H9 (cell line): ENCODE data around the gene CTIF. TPM values are rescaled to one million over a fixed set of nuclear protein-coding genes. Genes with fewer than 3 reads are reported as not detected.

Experiments
- DNase-seq: peaks from one replicate; pipeline ENCODE4 v3.0.0-alpha.2; 2017
- H2AFZ ChIP-seq: one replicate; pipeline ENCODE4 v1.6.1; 2013; ENCODE audit warnings: mild to moderate bottlenecking, low read length, control low read depth, moderate library complexity
- H2AK5ac ChIP-seq: 2 replicates; pipeline ENCODE4 v1.6.1; 2013; ENCODE audit warnings: low read length, control low read depth, mixed read lengths; ENCODE audit not compliant: insufficient read length
- H2BK120ac ChIP-seq: one replicate; pipeline ENCODE4 v1.6.1; 2013; ENCODE audit warnings: low read depth, mild to moderate bottlenecking, low read length, control low read depth, inconsistent platforms; ENCODE audit not compliant: poor library complexity, severe bottlenecking
- H2BK12ac ChIP-seq: 2 replicates; pipeline ENCODE4 v1.6.1; 2013; ENCODE audit warnings: low read length, control low read depth, mixed read lengths, low read depth; ENCODE audit not compliant: insufficient read length
- H2BK15ac ChIP-seq: 2 replicates; pipeline ENCODE4 v1.6.1; 2013; ENCODE audit warnings: low read depth, low read length, control low read depth
- H2BK20ac ChIP-seq: one replicate; pipeline ENCODE4 v1.6.1; 2013; ENCODE audit warnings: low read depth, mild to moderate bottlenecking, low read length, control low read depth, inconsistent platforms; ENCODE audit not compliant: poor library complexity, severe bottlenecking
- H2BK5ac ChIP-seq: 2 replicates; pipeline ENCODE4 v1.6.1; 2013; ENCODE audit warnings: low read length, control low read depth, mixed read lengths; ENCODE audit not compliant: insufficient read length
- H3K14ac ChIP-seq: 2 replicates; pipeline ENCODE4 v1.6.1; 2013; ENCODE audit warnings: low read length, control low read depth; ENCODE audit not compliant: insufficient read depth
- H3K18ac ChIP-seq: 2 replicates; pipeline ENCODE4 v1.6.1; 2013; ENCODE audit warnings: low read depth, mild to moderate bottlenecking, mixed read lengths, low read length, control low read depth; ENCODE audit not compliant: insufficient read length
- H3K23ac ChIP-seq: 2 replicates; pipeline ENCODE4 v1.6.1; 2013; ENCODE audit warnings: low read length, control low read depth, mixed read lengths, low read depth; ENCODE audit not compliant: insufficient read length
- H3K23me2 ChIP-seq: 2 replicates; pipeline ENCODE4 v1.6.1; 2013; ENCODE audit warnings: low read depth, mild to moderate bottlenecking, mixed read lengths, low read length, control low read depth; ENCODE audit not compliant: insufficient read length, poor library complexity, severe bottlenecking
- H3K27ac ChIP-seq: 2 replicates; pipeline ENCODE4 v1.5.1; 2013; ENCODE audit warnings: low read length, control low read depth, mixed read lengths, low read depth; ENCODE audit not compliant: insufficient read length
- H3K27me3 ChIP-seq: 2 replicates; pipeline ENCODE4 v1.6.1; 2013; ENCODE audit warnings: low read length, control low read depth, inconsistent platforms; ENCODE audit not compliant: insufficient read depth
- H3K4ac ChIP-seq: 2 replicates; pipeline ENCODE4 v1.6.1; 2013; ENCODE audit warnings: low read depth, mild to moderate bottlenecking, control low read depth, inconsistent platforms, low read length, moderate library complexity
- H3K4me1 ChIP-seq: 2 replicates; pipeline ENCODE4 v1.6.1; 2013; ENCODE audit warnings: low read length, control low read depth, inconsistent platforms; ENCODE audit not compliant: insufficient read depth
- H3K4me2 ChIP-seq: 2 replicates; pipeline ENCODE4 v1.6.1; 2013; ENCODE audit warnings: low read length, control low read depth, mixed read lengths; ENCODE audit not compliant: insufficient read length, insufficient read depth
- H3K56ac ChIP-seq: 2 replicates; pipeline ENCODE4 v1.6.1; 2013; ENCODE audit warnings: low read depth, mild to moderate bottlenecking, mixed read lengths, low read length, control low read depth; ENCODE audit not compliant: insufficient read length
- H3K79me1 ChIP-seq: 2 replicates; pipeline ENCODE4 v1.6.1; 2013; ENCODE audit warnings: low read depth, mild to moderate bottlenecking, moderate library complexity, low read length, control low read depth, inconsistent platforms; ENCODE audit not compliant: insufficient read depth, poor library complexity, severe bottlenecking
- H3K79me2 ChIP-seq: 2 replicates; pipeline ENCODE4 v1.6.1; 2013; ENCODE audit warnings: low read length, control low read depth, inconsistent platforms; ENCODE audit not compliant: insufficient read depth
- H3K9ac ChIP-seq: 2 replicates; pipeline ENCODE4 v1.6.1; 2013; ENCODE audit warnings: low read length, control low read depth, mixed read lengths; ENCODE audit not compliant: insufficient read length; ENCODE audit errors: extremely low read depth
- H3K9me3 ChIP-seq: one replicate; pipeline ENCODE4 v1.6.1; 2013; ENCODE audit warnings: low read depth, low read length, inconsistent platforms; ENCODE audit not compliant: control insufficient read depth
- H3T11ph ChIP-seq: one replicate; pipeline ENCODE4 v1.6.1; 2013; ENCODE audit warnings: mild to moderate bottlenecking, low read length, control low read depth, inconsistent platforms
- H4K20me1 ChIP-seq: one replicate; pipeline ENCODE4 v1.6.1; 2013; ENCODE audit not compliant: control insufficient read depth, insufficient read length, insufficient read depth
- H4K5ac ChIP-seq: 2 replicates; pipeline ENCODE4 v1.6.1; 2013; ENCODE audit warnings: low read depth, mild to moderate bottlenecking, mixed read lengths, low read length, control low read depth; ENCODE audit not compliant: insufficient read length
- H4K8ac ChIP-seq: replicated peaks from 2 replicates; pipeline ENCODE4 v1.6.1; 2013; ENCODE audit warnings: low read length, control low read depth, mixed read lengths, low read depth; ENCODE audit not compliant: insufficient read length
- H4K91ac ChIP-seq: 2 replicates; pipeline ENCODE4 v1.6.1; 2013; ENCODE audit warnings: low read depth, mild to moderate bottlenecking, moderate library complexity, mixed read lengths, low read length, control low read depth; ENCODE audit not compliant: insufficient read length
- H3K27ac Mint-ChIP-seq, 3 experiments: 2 replicates in 2 of 3; 3 replicates in 1 of 3; pipeline ENCODE4 v1.8.0; 2020 to 2021; ENCODE audit warnings: mixed read lengths in 3 of 3, mild to moderate bottlenecking in 1 of 3, moderate library complexity in 1 of 3
- H3K27me3 Mint-ChIP-seq: 2 replicates; pipeline ENCODE4 v1.8.0; 2021; ENCODE audit warnings: low read depth, mild to moderate bottlenecking, moderate library complexity, mixed read lengths
- H3K36me3 Mint-ChIP-seq, 3 experiments: 2 replicates in 2 of 3; 3 replicates in 1 of 3; pipeline ENCODE4 v1.8.0; 2020 to 2021; ENCODE audit warnings: low read depth in 3 of 3, mixed read lengths in 3 of 3; ENCODE audit not compliant: insufficient read depth in 1 of 3
- H3K4me1 Mint-ChIP-seq, 2 experiments: 2 replicates each; pipeline ENCODE4 v1.8.0; 2020; ENCODE audit warnings: mixed read lengths in 2 of 2
- H3K4me3 Mint-ChIP-seq, 2 experiments: 2 replicates in 1 of 2; 3 replicates in 1 of 2; pipeline ENCODE4 v1.8.0; 2020 to 2021; ENCODE audit warnings: mild to moderate bottlenecking in 2 of 2, mixed read lengths in 2 of 2, moderate library complexity in 1 of 2
- H3K9me3 Mint-ChIP-seq, 2 experiments: 2 replicates in 1 of 2; 3 replicates in 1 of 2; pipeline ENCODE4 v1.8.0; 2020; ENCODE audit warnings: mild to moderate bottlenecking in 2 of 2, mixed read lengths in 2 of 2, moderate library complexity in 1 of 2
- WGBS: extraction: QIAGEN DNeasy Blood & Tissue Kit; methylation state at CpG from one replicate; pipeline ENCODE4 v1.1.7; 2013; ENCODE audit warnings: missing lambda C conversion rate, low lambda C conversion rate, mixed read lengths; ENCODE audit not compliant: insufficient read length; ENCODE audit errors: extremely low coverage; 5-methylcytosine and 5-hydroxymethylcytosine counted together
- total RNA-seq: library from RNA; stranded (reverse); gene quantifications from 2 replicates; pipeline ENCODE4 v1.2.1, GENCODE V29; 2021
- TF ChIP-seq, protein P1 (sequence below): fragments of 200-600 bp; sonication (generic); conservative IDR thresholded peaks from 3 replicates; pipeline ENCODE4 v1.8.0; 2021; ENCODE audit warnings: antibody characterized with exemption, mild to moderate bottlenecking

Gene CTIF
- total RNA-seq, 1 experiment from 2014 or later, result 15.8 TPM

GRCh38 chr18:48619501-48619900 is 80.7 kb downstream of the CTIF start:
- Histone ChIP-seq H2BK20ac (no peak overlapping the region), H3K23ac (no peak overlapping the region), H3T11ph (no peak overlapping the region), H3K4ac (no peak overlapping the region), H3K9ac (no peak overlapping the region), H3K79me1 (no peaks in the 10 kb centered on the region), H3K27ac (no peak overlapping the region), H3K14ac (no peak overlapping the region), H2BK5ac (no peak overlapping the region), H4K91ac (no peak overlapping the region), H3K18ac (no peak overlapping the region), H4K8ac (no peak overlapping the region), H3K23me2 (no peaks in the 10 kb centered on the region), H3K9me3 (no peaks in the 10 kb centered on the region), H3K79me2 (no peaks in the 10 kb centered on the region), H3K4me1 (peaks cover 4% of the 10 kb centered on the region), H2BK15ac (no peak overlapping the region), H2AFZ (no peak overlapping the region), H3K4me2 (no peak overlapping the region), H4K20me1 (no peaks in the 10 kb centered on the region), H2BK12ac (no peak overlapping the region), H3K56ac (no peak overlapping the region), H4K5ac (no peak overlapping the region), H2BK120ac (no peak overlapping the region), H2AK5ac (no peak overlapping the region), H3K27me3 (no peaks in the 10 kb centered on the region)
- Mint-ChIP-seq H3K36me3 (no peaks in the 10 kb centered on the region; a peak in 3 of 7 replicates), H3K4me1 (peaks cover 25 to 33% of the 10 kb centered on the region in 2 experiments), H3K9me3 (no peaks in the 10 kb centered on the region), H3K27ac (no peak overlapping the region), H3K4me3 (no peak overlapping the region), H3K27me3 (no peaks in the 10 kb centered on the region)
- no CpG with 5 or more reads among the region's 16 CpGs for WGBS
- TF ChIP-seq, protein P1, sequence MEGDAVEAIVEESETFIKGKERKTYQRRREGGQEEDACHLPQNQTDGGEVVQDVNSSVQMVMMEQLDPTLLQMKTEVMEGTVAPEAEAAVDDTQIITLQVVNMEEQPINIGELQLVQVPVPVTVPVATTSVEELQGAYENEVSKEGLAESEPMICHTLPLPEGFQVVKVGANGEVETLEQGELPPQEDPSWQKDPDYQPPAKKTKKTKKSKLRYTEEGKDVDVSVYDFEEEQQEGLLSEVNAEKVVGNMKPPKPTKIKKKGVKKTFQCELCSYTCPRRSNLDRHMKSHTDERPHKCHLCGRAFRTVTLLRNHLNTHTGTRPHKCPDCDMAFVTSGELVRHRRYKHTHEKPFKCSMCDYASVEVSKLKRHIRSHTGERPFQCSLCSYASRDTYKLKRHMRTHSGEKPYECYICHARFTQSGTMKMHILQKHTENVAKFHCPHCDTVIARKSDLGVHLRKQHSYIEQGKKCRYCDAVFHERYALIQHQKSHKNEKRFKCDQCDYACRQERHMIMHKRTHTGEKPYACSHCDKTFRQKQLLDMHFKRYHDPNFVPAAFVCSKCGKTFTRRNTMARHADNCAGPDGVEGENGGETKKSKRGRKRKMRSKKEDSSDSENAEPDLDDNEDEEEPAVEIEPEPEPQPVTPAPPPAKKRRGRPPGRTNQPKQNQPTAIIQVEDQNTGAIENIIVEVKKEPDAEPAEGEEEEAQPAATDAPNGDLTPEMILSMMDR, result no peak
- no peak for DNase-seq
